HG02970 (cell line): ENCODE data around the gene DPP6.

Source experiments
- ATAC-seq: cut with Tn5 transposase; IDR thresholded peaks from one replicate; pipeline ENCODE4 v1.9.1; 2021; ENCODE audit warnings: mild to moderate bottlenecking, moderate library complexity, moderate number of reproducible peaks; ENCODE audit not compliant: unreplicated experiment, low FRiP score

The DPP6 gene

DNA sequence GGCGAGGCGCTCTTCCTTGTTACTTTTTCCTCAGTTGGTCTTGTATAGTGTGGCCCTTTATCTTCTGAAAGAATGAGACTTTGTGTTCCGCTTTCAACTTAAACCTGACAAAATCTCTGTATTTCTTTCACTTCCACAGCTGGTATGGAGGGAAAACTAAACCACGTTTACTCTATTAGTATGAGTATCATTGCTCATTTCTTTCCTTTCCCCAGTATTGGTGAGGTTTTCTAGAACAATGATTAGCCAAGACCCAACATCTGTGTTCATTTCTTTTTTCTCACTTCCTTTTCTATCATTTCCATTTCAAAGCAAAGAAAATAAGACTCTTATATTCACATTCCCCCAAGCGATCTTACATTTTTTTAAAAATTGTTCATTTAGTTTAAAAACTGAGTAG lies 785.4 kb downstream of the DPP6 start:
- peak; percentile 91 for ATAC-seq

DNA sequence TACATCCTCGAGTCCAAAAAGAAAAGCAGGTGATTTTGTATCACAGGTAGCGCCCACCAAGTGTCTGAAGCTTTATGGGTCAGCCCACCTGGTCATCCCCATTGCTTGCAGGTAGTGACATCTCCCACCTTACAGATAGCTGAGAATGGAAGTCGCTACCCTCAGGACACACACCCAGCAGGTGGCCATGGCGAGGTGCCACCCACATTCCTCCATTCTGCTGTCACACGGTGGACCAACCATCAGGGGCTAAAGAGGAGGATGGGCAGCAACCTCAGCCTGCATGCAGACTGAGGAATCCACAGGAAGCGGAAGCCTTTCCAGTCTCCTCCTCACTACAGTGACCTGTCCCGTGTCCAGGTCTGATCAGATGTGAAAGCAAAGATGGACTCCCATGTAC lies 787.9 kb downstream of the DPP6 start:
- no peak for ATAC-seq

DNA sequence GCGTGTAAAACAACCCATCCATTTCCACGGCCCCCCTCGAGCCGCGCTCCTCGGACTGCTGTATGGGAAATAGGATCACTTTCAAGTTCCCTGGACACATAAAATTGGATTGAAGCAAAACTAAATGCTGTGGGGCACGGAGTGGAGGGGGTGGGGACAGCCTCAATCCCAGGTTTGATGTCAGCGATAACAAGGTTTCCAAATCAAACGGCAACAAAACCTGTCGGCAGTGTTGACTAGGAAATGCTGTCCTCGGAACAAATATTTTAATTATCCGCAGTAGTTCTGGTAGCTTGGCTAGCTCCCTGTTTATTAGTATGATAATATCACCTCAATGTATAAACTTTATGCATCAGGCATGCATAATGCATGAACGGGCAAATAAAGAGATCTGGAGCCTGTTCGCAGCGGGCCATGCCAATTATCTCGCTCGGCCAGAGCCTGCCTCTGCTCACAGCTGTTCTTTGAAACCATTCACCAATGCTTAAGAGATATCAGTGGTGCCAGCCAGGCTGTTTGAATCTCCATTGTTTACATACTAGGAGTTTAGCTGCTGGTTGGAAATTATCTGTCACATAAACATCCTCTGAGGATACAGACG lies 789.6 kb downstream of the DPP6 start:
- ATAC-seq, result no peak

DNA sequence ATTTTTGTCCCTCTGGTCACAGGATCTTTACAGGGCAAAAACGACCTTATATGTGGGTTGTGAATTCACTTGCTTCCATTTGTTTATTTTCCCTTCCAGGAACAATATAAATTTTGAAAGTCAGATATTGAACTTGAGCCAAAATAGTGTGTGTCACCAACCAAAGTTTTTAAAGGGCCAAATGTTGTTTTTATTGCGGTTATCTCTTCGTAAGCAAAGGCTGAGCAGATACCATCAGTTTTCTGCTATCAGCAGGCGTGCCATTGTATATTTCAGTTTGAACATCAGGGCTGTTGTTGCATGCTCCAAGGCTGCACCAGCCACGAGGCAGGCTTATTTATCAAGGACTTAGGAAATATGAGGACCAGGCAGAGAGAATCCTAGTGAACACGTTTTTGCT lies 790.4 kb downstream of the DPP6 start:
- ATAC-seq, result no peak

DNA sequence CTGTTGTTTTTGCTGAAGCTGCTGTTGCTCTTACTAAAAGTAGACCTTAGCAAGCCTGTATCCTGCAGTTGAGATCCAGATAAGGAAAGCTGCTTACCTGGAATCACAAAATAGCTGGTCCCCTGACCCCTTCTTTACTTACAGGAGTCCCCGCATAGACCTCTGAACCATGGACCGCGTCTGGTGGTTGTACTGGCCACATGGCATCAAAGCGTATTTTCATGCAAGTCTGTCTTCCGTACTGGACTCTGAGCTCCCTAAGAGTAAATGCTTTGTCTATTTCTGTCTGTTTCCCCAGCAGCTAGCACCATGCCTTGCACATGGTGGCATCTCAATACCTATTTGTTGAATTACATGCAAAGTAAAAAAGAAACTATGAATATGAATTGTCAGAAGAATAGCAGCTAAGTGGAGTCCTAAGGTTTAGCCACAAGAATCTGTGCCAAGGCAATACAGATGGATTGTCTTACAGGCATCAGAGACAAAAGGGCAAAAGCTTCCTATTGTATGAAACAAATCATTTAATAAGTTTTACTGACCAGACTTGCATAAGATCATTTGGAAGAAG lies 791.6 kb downstream of the DPP6 start:
- ATAC-seq, result no peak

DNA sequence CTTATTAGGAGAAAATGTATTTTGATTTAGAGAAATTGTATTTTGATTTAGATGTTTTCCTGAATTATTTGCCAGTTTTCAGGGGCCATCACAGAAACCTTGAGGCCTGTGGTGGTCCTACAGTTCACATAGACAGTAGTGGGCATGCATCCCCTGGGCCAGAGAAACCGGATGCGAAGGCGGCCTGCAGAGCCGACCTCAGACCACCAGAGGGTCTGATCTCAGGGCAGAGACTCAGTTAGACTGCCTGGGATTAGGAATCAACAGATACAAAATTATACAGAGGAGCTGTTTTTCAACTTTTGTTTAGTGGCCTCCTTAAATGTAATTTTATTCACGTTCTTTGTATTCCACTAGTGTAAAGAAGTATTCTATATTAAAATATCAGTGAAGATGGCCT lies 792.3 kb downstream of the DPP6 start:
- no peak for ATAC-seq

DNA sequence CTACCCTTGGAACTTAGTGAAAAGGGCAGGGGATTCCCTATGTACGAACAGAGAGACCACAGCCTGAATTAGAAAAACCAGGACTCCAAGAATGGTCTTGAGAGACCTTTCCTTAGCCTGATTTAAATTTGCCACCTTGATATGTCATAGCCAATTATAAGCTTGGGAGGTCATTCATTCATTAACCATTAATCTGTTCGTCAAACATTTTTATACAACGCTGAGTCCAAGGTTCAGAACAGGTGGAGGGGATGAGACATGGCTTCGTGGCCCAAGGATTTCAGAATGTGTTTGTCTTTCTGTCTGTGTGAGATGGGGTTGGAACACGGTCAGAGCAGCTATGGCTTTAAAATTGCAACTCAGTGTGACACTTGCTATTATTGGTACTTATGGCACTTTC lies 792.8 kb downstream of the DPP6 start:
- no peak for ATAC-seq

DNA sequence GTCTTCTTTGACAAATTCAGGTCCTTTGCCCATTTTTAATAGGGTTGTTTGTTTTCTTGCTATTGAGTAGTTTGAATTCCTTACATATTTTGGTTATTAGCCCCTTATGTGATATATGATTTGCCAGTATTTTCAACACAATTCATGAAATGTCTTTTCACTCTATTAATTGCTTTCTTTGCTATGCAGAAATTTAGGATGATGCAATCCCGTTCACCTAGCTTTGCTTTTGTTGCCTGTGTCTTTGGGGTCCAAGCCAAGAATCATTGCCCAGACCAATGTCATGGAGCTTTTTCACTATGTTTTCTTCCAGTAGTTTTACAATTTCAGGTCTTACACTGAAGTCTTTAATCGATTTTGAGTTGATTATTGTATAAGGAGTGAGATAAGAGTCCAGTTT lies 796.3 kb downstream of the DPP6 start:
- ATAC-seq, result no peak

DNA sequence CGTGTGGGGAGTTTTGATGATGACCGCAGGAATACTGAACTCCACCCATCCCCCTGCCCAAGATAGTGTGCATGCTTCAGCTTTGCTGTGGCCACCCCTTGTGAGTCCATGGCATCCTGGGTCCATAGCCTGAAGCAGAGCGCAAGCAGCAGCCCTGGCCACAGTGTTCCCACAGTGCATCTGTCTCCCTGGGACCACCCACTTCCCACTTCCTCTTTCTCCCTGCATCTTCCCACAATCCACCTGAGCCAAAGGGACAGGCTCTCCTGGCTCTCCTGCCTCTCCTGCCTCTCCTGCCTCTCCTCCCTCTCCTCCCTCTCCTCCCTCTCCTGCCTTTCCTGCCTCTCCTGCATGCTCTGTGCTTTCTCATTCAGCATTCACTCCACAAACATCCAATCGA lies 800.0 kb downstream of the DPP6 start:
- ATAC-seq, result no peak

DNA sequence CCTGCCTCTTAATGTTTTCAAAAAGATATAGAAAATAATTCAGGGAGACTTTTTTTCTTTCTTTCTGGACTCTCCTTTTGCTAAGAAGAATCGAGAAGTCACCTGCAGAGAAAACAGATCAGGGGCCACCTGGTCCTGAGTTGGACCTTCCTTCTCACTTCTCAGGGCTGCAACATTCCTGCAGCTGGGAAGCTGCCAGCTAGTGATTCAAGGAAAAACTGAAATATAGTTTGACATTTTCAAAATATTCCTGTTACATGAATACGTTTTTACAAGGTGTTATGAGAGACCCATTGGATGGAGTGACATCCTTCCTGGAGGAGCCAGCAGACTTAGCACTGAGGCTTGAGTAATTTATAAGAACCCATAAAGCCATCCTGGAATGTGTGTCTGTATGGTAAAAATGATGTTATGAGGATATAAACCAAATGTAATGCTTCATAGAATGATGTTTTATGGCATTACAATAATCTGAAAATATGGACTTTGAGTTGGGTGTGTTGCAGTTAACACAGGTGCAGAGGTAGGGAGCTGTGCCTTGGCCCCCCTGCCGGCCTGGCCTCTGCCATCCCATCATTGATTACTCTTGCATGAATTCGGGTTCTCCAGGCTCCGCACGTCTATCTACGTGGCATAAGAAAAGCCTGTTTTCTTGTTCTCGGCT lies 801.0 kb downstream of the DPP6 start:
- no peak for ATAC-seq

DNA sequence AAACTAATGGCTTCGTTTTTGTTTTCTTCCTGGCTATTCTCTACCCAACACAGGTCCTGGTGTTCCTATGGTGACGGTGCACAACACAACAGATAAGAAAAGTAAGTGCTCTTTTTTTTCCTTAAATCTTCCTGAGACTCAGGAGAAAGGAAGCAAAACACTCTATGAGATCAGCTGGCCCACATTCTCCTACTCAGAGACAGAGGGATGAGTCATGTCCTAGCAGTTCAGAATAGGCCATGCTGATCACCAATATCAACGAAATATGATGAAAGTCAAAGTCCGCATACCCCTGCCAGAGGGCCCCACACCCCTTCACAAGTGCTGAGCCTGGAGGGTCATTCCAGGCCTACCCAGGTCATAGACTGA lies 801.5 kb downstream of the DPP6 start:
- no peak for ATAC-seq

DNA sequence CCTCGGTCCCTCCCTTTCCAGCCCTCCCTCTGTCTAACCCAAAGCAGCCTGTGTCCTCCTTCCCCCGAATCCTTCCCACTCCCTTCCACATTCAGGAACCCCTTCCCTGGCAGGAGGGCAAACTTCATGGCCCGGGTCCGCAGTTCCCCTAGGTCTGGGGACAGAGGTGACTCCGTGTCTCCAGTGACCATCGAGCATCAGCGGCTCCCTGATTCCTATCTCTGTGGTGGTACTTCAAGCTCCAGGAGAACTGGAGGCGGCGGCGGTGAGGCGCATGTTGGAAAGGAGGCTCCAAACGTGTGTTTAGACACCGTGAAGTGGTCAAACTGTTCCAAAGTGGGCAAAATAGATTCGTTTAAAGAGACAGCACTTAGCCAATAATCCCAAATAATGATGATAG lies 802.6 kb downstream of the DPP6 start:
- ATAC-seq, result no peak

DNA sequence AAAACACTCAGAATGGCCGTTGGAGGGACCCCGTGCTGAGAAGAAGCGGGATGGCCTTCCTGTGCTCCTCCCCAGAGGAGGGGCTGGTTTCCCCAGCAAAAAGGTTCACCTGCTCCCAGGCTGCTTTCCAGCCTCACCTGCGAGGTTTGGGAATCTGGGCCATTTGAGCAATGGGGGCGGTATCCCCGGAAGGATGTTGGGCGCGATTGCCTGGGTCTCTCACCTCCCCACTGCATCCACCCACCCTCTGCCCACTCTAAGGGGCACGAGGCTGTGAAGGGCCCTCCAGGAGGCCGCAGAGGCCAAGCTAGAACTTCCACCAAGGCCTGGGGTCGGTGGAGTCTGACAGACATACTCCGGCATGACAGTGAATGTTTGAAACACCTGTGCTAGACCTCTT lies 803.2 kb downstream of the DPP6 start:
- ATAC-seq, result no peak

DNA sequence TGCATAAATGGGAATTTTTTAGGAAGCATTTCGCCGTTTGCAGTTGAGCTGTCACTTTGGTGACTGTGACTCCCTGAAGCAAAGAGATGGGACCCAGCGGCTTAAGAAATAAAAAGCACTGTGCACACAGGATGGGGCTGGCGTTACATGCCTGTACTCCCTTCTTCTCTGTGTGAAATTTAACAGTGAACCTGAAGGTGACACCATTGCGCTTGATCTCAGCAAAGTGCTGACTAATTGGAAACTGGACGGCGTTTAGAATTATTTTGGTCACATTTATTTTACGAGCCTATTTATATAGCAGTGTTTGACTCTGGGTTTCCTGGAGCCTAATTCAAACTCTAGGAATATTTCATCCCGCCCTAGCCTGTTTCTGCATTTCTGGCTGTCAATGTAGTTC lies 804.5 kb downstream of the DPP6 start:
- ATAC-seq, result no peak

DNA sequence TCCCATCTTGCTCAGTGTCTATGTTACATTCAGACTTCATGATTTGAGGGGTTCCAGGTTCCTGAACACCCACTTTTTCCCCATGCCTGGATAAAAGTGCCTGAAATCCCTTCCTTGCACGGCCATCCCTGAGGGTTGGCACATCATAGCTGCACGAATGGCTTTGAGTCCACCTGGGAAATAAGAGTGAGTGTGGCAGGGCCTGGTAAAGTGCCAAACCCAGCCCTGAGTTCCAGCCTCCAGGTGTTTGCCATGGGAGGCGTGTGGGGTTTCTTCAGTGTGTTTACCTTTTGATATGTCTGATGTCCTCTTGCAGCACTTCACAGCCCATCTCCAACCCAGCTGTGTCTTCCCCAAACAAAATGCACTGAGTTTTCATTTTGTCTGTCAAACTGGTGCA lies 805.0 kb downstream of the DPP6 start:
- no peak for ATAC-seq

DNA sequence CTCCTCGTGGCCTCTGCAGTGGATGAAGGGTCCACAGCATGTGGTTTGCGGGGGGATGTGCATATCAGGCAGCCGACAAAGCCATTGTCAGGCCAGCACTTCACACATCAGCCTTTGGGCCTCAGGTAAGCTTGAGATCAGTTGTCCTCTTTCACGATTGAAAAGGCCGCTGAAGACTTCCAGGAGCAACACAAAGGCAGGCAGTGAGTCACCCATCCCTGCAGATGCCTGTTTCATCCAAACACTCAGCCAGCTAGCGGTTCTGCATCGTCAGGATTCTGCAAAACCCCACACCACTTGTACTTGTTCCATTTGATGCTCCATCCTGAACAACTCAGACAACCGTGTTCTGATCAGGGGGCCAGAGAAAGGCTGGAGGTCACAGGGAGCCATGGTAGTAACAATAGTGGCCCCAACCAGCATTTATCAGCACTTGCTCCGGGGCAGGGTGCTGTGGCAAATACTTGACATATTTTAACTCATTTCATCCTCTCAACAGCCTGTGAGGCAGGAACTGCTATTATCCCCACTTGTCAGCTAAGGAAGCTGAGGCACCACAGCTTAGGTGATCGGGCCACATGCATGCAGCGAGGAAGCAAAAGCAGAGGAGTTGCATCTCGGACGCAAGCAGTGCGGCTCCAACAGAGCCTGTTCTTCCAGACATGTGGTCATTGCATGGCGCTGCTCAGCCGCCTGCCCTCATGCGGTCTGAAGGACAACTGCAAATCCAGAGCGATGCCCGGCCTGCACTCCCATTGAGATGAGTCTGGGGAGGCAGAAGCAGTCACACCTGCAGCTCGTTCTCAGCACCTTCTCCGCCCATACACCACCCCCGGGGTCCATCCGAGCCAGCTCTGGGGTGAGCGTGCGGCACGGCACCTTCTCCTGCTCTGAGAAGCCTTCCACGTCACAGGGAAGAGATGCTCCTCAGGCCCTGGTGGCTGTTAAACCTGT lies 805.8 kb downstream of the DPP6 start:
- ATAC-seq, result no peak

DNA sequence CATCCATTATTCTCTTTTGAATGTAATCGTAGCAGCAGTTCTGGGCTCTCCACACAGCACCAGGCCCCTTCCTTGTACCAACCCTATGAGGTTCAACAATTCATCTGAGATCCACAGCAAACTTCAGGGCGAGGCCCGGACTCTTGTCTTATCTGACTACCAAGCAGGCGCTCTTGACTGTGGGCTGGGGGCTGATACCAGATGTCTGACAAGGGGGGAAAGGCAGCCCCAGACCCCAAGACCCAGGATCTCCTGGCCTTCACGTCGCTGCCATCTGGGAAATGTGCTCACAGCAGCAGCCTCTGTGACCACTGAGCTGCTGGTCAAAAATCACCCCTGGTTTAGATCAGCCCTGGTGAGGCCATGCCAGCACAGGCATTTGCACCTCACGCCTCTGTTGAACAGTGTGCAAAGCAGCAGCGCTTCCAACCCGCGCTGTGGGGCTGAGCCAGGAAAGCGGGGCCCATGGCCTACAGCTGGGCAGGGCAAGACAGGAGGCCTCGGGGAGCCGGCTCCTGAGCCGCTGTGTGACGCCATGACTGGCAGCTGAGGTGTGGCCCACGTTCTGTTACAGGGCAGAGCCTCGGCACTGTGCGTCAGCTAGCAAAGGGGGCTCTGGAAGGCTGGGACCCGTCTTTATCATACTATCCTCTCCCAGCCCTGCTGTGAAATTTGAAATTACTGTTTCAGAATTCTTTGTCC lies 806.8 kb downstream of the DPP6 start:
- ATAC-seq, result no peak

DNA sequence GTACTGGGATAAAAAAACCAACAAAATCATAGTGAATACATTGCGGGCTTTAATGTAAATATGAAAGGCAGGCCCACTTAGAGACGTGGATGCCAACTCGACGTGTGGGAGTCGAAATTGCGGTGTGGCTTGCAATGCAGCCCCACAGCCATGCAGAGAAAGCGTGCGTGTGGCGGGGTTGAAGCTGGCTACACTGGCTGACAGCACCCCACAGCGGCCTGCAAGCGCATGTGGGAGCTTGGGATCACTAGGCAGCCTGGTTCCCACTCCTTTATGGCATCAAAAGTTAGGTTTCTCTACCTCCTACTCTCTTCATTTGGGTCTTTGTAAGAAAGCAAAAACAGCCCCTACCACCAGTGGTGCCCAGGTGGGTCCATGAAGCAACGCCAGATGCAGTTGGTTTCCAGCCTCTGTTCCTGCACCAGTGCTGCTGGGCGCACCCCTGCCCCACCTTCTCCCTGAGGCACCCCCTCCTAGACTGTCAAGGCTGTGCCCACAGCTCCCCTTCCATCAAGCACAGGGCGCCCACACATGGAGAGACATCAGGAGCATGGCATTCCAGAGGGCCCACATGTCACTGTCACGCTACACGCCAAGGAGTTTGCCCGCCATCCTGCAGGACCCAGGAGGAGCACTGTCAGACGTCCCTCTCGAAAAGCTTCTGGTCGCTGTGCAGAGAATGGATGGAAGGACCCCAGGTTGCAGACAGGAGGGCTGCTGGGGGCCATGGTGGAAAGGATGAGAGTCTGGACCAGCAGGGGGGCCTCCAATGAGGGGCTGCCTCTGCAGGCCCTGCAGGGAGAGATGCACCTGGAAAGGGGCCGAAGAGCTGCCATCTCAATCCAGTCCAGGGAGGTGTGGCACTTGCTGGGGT lies 807.8 kb downstream of the DPP6 start:
- ATAC-seq, result no peak

DNA sequence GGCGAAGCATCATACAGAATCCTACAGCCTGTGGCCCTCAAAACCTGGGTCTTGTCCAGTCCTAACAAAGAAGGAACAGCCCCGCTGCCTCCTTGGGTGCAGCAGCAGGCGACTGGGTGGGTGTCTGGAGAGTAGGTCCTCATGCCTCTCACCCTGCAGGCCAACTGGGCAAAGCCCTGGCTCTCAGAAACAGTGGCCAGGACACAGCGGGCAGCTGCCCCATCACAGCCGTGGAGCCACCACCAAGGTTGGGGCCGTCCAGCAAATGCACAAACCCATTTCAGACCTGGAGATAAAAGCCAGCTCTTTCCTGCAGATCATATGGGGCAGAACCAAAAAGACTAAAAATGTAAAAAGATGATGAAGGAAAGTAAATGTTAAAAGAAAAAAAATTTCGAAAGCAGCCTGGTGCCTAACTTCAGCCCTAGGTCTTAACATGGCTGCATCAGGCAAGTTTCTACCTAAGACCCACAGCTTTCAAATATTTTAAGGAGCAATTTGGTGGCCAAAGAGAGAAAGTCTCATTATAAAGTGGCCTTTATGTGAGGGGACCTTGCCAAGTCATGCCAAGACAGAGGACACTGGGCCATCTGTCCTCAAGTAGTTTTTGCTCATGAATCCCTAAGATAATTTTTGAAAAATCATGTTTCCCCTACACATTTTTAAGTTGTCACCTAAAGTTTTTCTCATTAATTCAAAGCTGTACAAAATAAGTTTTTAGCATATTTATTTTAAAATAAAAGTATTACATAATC lies 808.6 kb downstream of the DPP6 start:
- no peak for ATAC-seq
